Measurements from ENCODE around the gene OR4C13. TPM values are rescaled to one million over a fixed set of nuclear protein-coding genes. Genes with fewer than 3 reads are reported as not detected.

Gene OR4C13
- not detected in 2 replicates for total RNA-seq

DNA sequence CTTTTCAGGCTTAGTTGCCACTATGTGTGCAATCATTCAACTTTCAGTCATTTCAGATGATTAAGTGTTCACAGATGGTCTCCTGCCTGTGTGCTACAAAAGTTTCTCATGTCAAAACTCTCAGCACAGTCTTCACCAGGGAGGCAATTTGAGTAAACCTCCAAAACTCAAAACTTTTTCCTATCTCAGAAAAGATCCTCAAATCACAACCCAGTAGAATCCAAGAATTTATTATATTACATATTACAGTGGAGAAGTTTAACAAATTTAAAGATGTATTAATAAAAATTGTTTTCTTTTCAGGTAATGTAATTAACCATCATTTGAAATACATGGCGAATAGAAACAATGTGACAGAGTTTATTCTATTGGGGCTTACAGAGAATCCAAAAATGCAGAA, at the start of gene OR4C13:
TSS of gene OR4C13 (plus strand) at position 301 of the 400 bp plus-strand sequence. CDS start at position 333, 32 bp downstream.

DNA sequence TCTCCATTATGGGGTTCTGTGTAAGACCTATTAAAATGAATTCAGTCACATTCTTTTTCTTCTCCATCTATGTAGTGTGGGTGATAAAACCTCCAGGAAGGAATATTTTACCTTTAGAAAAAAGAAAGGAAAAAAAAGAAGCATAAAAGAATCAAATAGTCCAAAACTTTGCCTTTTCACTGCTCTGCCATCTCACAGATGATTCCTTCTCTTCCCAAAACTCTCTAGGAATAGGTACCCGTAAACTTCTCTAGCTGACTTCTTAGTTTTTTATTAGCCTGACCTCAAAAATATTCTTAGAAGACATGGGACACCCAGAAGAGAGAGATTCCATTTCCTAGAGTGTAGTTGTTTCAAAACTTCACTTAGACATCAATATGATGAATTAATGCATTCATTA, 30.2 kb downstream of the OR4C13 start, which contains the start of gene OR4C12:
TSS of gene OR4C12 (minus strand) at position 101 of the 400 bp plus-strand sequence. CDS start at position 67, 34 bp downstream.

Other genes with a start within 250 kb of the OR4C13 start
- gene OR4C12, start 30.1 kb downstream of the OR4C13 start, total RNA-seq: not detected in 2 replicates
- not detected in 2 replicates for gene OR4C45, start 80.5 kb downstream of the OR4C13 start, total RNA-seq

Measured in smooth muscle cell of the umbilical artery (primary cell).